DMS53 treated with DMSO at 0.1 percent for 48 hours (cell line): ENCODE measurements around the gene BTLA.
A peak's percentile ranks its signal among the peaks of the same experiment; 100 is the strongest.
"Not testable (repeated sequence)": the region's sequence is repeated elsewhere in the genome, so short reads cannot be mapped to it uniquely, and the experiment has no call there.

Experiments used
- DNase-seq: peaks from one replicate; lab custom pipeline; 2025; ENCODE audit not compliant: unreplicated experiment; lab: John Stamatoyannopoulos, UW

Gene BTLA

DNA sequence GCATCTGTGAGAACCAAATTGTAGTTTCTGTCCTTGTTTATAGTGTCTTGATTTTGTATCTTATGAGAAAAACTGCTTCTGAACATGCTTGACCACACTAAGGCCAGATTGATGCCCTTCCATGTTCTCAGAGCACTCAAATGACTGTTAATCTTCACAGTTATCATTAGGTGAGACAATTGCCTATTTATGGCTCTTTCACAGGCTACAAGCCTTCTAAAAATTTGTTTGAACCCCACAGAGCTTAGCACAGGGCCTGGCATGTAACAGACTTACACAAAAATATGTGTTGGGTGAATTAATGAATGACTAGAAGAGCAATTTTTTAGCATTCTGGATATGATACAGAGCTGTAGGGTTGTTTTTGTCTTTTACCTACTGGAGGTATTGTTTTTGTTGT is 43.1 kb downstream of the BTLA start:
- no peak for DNase-seq

DNA sequence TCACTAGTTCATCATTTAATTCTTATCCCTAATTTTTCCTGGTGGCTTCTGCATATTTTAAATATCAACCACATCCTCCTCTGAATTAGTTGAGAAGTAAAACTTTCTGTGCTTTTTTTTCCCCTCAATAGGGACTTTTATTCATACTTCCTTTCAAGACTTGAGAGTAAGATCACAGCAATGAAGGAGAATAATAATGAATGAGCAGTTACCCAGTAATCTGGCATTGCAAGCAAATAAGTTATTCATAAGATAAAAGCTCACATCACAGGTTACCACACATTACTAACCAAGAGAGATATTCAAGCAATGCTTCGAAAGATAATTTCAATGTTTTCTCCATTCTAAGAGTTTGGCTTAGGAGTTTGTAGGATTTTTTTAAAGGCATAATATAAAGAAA is 50.3 kb downstream of the BTLA start:
- no peak for DNase-seq

DNA sequence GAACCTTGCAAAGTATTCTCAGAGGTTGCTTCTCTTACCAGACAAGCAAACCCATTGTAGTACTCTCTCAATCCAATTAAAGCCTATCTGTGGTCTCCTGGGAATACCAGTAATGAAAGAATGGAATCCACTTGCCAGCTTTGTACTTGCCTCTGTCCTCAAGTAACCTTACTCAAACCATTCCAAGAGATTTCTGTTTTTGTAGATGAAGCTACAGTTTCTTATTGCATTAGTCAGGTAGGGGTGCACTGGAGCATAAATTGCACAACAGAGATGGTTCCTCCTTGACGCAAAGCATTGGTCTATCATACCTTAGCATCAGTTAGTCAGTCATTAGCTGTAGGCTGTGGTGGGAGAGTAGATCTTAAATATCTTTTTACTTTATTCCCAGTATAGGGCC is 52.9 kb downstream of the BTLA start:
- no peak for DNase-seq

DNA sequence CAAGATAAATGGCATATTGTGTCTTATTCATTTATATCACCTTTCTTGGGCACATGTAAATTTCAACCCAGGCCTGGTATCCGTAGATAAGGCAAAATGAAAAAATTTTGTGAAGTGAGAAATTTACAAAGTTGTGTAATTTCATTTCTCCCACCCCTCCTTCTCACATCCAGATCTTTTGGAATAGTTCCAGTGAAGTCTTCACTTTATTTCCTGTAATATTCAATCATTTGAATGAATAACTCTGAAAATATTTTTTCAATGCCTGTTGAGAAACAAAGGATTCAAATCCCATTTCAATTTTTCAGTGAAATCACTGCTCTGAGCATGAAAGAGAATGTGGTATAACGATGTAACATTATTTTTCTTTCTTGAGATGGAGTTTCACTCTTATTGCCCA is 53.4 kb downstream of the BTLA start:
- no peak for DNase-seq

DNA sequence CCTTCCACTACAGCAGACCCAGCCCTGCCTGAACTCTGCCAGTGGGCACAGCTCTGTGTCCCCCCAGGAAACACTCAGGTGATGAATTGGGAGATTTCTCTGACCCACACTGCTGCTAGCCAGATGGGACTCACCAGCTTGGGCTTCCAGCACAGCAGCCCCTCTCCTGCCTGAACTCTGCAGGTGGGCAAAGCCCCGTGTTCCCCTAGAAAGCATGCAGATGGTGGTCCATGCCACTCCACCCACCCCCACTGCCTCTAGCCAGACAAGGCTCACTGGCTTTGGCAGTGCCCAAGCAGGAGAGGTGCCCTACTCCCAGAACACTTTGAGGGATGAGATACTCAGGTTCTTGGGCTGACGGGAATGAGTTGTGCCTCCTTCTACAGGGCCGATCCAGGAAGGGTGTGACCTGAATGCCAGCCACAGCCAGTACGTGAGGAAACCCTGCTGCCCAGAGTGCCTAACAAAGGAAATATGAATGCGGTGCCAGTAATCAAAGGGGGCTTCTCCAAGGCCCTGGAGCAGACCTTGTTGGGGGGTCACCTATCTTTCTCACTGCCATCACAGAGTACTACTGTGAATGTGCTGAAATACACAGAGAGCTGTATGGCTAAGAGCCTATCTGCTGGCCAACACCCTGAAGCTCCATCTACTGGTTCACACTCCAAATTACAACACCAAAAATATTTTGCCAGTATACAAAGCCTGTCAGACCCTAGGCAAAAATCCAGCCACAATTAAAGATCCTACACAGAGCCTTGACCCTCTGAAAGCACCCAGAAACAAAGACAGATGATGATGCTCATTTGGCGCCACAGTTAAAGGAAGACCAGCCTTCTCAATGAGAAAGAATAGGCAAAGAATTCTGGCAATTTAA is 61.9 kb downstream of the BTLA start:
- DNase-seq = peak; percentile 6

DNA sequence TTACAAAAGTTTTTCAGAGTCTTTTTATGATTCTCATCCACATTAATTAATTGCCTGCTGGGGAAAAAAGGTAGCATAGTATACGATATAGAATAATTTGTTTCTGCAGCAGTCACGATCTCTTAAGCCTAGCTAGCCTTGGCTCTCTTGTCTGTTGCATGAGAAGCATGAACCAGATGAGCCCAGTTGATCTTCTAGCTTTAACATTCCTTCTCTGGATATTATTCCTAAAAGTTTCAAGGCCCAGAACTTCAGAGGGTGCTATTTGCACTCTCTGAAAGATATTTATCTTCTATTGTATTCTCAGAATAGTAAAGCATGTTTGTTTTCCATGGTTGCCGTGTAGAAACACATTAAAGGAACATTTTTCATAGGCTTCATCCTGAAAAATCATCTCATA is 69.3 kb downstream of the BTLA start:
- no peak for DNase-seq

DNA sequence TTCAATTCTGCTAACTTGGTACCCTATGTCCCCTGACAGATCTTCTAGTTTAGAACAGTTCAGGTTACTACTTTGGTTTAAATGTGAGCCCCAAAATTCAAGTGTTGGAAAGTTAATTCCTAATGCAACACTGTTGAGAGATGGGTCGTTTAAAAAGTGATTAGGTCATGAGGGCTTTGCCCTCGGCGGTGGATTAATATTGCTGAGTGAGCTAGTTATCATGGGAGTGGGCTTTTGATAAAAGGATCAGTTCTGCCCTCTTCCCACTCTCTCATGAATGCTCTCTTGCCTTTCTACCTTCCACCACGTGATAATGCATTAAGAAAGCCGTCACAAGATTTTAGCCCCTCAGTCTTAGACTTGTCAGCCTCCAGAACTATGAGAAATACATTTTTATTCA is 72.1 kb downstream of the BTLA start:
- no peak for DNase-seq

DNA sequence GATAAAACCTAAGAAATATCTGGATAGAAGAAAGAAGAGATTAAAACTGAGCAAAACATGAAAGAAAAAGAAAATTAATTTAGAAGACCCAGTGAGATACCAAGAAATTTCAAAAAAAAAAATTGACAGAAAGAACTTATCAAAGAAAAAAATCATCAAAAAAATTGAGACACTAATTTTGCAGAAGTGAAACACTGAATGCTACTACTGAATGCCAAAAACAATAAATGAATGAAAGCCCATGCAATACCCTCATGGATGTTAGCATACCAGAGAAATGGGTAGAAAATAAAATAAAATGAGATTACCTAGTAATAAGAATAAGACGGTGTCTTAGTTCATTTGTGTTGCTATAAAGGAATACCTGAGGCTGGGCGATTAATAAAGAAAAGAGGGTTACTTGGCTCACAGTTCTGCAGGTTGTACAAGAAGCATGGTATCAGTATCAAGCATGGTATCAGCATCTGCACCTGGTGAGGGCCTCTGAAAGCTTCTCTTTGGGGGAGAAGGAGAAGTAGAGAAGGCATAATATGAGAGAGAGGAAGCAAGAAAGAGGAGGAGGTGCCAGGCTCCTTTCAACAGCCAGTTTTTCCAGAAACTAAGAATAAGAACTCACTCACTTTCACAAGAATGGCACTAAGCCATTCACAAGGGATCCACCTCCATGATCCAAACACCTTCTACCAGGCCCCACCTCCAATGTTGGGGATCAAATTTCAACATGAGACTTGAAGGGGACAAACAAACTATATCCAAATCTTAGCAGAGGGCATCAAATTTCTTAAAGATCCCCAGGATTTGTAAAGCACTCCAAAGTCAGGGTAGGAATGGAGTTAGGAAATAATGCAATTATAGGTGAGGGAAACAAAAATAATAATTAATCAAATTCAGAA is 73.2 kb downstream of the BTLA start:
- no peak for DNase-seq

DNA sequence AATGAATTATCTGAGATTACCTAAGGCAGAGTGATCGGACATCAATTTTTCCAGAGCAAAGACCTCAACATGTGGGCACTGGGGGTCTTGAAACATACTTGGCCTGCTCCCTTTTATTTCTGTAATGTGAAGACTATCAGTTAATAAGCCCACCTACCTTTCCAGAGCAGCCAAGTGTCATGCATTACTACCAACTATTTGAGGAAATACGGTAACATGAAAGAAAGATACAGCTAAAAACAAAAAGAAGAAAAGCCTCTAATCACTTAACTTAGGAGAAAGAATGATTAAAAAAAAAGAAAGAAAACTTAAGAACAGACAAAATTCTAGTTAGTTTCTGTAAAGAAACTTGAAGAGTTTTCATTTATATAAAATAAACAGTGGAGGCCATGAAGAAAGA is 73.9 kb downstream of the BTLA start:
- DNase-seq = no peak

DNA sequence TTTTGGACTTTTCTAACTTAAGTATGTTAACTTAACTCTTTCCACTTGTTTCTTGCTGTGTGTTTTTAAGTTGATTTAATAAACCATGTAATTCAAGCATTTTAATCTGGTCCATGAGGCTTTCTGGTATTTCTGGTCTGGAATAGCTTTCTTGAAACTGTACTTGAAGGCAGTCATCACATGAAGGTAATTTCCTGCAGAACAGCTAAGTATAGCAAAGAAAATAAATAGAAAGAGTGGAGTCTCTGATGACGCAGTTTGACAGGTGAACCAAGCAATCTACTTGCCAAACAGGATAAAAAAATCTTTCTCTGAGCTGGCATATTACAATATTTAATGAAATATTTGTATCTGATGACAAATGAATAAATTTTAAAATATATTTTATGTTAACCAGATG is 74.9 kb downstream of the BTLA start:
- no peak for DNase-seq

DNA sequence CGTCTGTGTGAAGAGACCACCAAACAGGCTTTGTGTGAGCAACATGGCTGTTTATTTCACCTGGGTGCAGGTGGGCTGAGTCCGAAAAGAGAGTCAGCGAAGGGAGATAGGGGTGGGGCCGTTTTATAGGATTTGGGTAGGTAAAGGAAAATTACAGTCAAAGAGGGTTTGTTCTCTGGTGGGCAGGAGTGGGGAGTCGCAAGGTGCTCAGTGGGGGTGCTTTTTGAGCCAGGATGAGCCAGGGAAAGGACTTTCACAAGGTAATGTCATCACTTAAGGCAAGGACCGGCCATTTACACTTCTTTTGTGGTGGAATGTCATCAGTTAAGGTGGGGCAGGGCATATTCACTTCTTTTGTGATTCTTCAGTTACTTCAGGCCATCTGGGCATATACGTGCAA is 76.4 kb downstream of the BTLA start:
- not testable (repeated sequence) for DNase-seq

DNA sequence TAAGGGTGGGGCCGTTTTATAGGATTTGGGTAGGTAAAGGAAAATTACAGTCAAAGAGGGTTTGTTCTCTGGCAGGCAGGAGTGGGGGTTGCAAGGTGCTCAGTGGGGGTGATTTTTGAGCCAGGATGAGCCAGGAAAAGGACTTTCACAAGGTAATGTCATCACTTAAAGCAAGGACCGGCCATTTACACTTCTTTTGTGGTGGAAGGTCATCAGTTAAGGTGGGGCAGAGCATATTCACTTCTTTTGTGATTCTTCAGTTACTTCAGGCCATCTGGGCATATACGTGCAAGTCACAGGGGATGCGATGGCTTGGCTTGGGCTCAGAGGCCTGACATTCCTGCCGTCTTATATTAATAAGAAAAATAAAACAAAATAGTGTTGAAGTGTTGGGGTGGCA is 80.7 kb downstream of the BTLA start:
- DNase-seq = not testable (repeated sequence)

DNA sequence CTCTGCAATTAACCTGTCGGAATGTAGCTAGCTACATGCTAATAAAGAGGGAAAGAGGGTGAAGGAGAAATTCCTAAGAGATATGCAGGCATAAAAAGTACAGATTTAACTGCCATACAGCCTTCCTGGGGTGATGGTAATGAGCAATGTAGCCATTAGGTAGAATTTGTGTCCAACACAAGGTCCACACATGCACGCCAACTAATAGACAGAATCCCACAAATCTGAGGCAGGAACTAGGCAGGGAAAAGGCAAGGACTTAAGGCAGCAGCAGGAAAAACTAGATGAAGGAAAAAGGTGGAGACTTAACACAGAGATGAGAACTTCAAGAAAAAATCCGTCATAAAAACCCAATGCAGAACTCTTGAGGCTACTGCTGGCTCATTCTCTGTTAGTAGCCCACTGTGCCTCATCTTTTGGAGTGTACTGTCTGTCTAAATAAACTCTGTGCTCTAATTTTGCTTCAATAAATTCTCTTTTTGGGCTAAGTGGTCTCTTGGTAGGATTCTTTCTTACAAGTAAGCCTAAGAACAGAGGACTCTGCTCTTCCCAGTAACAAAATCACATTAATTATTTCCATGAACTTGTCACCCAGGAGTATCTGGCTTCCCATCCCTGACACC is 81.5 kb downstream of the BTLA start:
- DNase-seq = no peak

DNA sequence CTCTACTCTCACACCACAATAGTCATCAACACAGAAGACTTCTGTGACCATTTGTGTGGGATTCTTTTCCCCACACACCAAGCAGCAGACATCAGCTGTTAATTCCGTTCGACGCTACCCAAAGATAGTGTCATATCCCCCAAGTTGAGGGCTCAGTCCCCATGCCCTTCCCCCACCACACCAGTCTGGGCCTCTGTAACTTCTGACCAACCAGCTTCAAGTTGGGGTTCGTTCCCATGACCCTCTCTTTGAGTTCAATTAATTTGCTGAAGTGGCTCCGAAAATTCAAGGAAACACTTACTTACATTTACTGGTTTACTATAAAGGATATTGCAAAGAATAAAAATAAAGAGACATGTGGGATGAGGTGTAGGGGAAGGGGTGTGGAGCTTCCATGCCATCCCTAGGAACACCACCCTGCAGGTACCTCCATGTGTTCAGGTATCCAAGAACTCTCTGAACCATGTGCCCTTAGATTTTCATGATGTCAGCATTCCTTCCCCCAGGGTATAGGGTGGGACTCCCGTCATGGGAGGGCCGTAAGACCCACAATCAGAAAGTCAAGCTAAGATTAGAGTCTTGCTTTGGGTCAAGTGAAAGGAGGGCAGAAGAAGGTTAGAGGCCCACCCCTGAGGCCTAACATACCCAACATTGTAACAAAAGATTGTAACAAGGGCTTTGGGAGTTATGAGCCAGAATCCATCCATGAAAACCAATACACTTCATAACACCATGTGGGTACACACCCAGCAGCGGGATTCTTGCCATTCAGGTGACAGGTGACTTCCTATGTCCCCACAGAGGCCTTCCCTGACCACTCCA is 82.7 kb downstream of the BTLA start:
- DNase-seq = no peak

DNA sequence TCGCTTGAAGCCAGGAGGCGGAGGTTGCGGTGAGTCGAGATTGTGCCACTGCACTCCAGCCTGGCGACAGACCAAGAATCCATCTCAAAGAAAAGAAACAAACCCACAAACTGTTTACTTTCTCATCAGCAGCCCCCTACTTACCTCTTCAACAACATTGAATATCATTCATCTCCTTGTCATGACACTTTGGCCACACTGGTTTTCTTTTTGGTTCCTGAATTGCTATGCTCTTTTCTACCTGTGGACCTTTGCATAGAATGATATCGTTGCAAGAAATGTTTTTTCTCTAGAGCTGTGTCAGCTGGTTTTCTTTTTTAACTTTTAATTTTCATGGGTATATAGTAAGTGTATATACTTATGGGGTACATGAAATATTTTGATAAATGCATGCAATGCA is 83.9 kb downstream of the BTLA start:
- no peak for DNase-seq
